ENCODE measurements around the gene ULBP3.

The ULBP3 gene

GRCh38 chr6:150029749-150030148, 39.2 kb downstream of the ULBP3 start:
- Histone ChIP-seq H3K4me3 (replicated peaks; ENCODE audit: insufficient read depth, low read length) (no peak overlapping the region), H3K27ac (replicated peaks) (no peak overlapping the region), H3K27me3 (ENCODE audit: insufficient read depth, poor library complexity, severe bottlenecking) (peaks cover 16% of the 10 kb centered on the region)
- no peak for TF ChIP-seq SPI1 (IDR thresholded peaks at IDR 0.05; ENCODE audit: borderline replicate concordance, low read depth)
- no peak for TF ChIP-seq CTCF (IDR thresholded peaks at IDR 0.05; ENCODE audit: insufficient read depth, low read length)
- TF ChIP-seq REST (IDR thresholded peaks at IDR 0.05; ENCODE audit: insufficient replicate concordance, low read depth) = no peak
- TF ChIP-seq POLR2AphosphoS5 (IDR thresholded peaks at IDR 0.05; ENCODE audit: low read depth) = no peak
- no peak for TF ChIP-seq GABPA (IDR thresholded peaks at IDR 0.05; ENCODE audit: low read depth)
- DNase-seq (ENCODE audit: low read depth in 1 of 2, low spot score in 1 of 2) = no peak

- Histone ChIP-seq H3K4me3 (replicated peaks; ENCODE audit: insufficient read depth, low read length) (no peak overlapping the region), H3K27me3 (ENCODE audit: insufficient read depth, poor library complexity, severe bottlenecking) (peaks cover 16% of the 10 kb centered on the region), H3K27ac (replicated peaks) (no peak overlapping the region)
- DNase-seq (ENCODE audit: low read depth in 1 of 2, low spot score in 1 of 2) = no peak
- no peak for TF ChIP-seq GABPA (IDR thresholded peaks at IDR 0.05; ENCODE audit: low read depth)
- no peak for TF ChIP-seq CTCF (IDR thresholded peaks at IDR 0.05; ENCODE audit: insufficient read depth, low read length)
- TF ChIP-seq REST (IDR thresholded peaks at IDR 0.05; ENCODE audit: insufficient replicate concordance, low read depth) = no peak
Observed at GRCh38 chr6:150029276-150029675, 39.6 kb downstream of the ULBP3 start.

- Histone ChIP-seq H3K27me3 (ENCODE audit: insufficient read depth, poor library complexity, severe bottlenecking) (peaks cover 16% of the 10 kb centered on the region), H3K4me3 (replicated peaks; ENCODE audit: insufficient read depth, low read length) (no peak overlapping the region), H3K27ac (replicated peaks) (no peak overlapping the region)
- no peak for TF ChIP-seq GABPA (IDR thresholded peaks at IDR 0.05; ENCODE audit: low read depth)
- no peak for TF ChIP-seq SPI1 (IDR thresholded peaks at IDR 0.05; ENCODE audit: borderline replicate concordance, low read depth)
- TF ChIP-seq REST (IDR thresholded peaks at IDR 0.05; ENCODE audit: insufficient replicate concordance, low read depth) = no peak
- no peak for TF ChIP-seq POLR2AphosphoS5 (IDR thresholded peaks at IDR 0.05; ENCODE audit: low read depth)
- no peak for TF ChIP-seq CTCF (IDR thresholded peaks at IDR 0.05; ENCODE audit: insufficient read depth, low read length)
- DNase-seq (ENCODE audit: low read depth in 1 of 2, low spot score in 1 of 2) = no peak
Observed at GRCh38 chr6:150028799-150029198, 40.1 kb downstream of the ULBP3 start.
